SIG-M5 (cell line): Measurements from ENCODE around the gene PACRG.

ENCODE experiments used
- DNase-seq: peaks from one replicate; lab custom pipeline; 2025; lab: John Stamatoyannopoulos, UW

Gene PACRG

DNA sequence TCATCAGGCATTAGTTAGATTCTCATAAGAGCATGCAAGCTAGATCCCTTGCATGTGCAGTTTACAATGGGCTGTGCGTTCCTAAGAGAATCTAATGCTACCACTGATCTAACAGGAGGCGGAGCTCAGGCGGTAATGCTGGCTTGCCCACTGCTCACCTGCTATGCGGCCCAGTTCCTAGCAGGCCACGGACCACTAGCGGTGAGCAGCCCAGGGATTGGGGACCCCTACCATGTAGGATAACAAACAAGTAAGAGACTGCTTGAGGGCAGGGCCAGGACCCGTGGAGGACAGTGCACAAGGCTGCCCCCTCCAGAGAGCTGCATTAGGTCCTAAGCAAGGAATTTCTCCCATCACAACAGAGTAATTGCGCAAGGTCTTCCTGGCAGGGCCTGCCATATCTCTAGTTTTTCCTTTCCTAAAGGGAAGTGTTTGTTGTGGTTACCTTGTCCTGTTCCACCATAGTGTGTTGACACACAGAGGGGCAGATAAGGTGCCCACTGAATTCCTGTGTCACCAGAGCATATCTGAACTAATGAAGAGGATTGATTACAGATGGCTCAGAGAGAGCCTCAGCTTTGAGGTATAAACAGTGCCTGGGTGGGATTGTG lies 58.0 kb downstream of the PACRG start:
- DNase-seq = no peak

DNA sequence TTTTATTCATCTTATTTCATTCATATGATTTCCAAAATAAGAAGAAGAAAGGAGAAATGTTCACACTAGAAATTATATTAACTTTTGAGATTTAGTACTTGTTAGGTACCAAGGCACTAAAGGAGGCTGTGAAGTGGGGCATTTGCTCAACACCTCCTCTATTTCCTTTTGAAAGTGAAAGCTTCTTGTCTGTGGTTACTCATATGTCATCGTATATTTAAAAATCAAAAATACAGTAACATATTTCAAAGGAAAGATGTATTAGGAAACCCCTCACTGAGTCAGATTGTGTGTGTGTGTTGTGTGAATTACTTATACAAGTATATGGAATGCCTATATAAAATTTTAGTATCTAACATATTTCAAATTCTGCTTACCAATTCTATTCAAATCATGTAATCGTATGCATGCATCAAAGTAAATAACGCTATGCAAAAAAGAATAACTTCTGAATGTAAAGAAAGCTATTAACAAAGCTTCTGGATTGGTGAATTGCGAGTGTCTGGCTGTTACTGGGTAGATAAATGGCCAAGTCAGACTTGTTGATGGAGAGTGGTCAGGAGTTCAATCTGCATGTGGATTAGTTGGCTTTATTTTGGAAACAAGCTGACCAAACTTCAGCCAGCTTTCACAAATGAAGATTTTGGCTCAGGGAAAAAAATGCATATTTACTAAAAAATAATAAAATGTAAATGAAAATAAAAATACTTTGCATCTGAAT lies 70.9 kb downstream of the PACRG start:
- DNase-seq = peak; percentile 15

DNA sequence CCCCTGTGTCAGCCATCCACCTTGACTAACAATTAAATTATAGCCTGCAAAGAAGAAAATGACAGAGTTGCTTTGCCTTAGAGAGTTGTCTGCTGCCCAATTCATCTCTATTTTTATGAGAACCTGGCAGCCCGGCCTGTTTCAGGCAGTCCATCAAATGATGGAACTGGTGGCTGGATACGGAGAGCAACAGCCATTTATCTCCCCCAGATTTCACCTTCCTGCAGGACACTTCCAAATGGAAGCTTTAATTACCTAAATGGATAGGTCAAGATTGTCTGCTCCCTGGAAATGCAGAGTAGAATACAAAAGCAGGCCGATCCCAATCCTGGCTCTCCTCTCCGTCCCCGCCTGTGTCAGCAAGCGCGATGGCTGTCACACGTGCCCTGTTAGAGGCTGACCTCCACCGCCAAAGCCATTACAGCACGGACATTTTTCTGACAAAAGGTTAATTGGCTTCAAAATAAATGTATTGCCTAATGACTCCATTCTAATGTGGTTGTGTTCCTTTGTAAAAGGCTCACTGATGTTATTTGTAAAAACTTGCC lies 86.7 kb downstream of the PACRG start:
- DNase-seq = no peak

DNA sequence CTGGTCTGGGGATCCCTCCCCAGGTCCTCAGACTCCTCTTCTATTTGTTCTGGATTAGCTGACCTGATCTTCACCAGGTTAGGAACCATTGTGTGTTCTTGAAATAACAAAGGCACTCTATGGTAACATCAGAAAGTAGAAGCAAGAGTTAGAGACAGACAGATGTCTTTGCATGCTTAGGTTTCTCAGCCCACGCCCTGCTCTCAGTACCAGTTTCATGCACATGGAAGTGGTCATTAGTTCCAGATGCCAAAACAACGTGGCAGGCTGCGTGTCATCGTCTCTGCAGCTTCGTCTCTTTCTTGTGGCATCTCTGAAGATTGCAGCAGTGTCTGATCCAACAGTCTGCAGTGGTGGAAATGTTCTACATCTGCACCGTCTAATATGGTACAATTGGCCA lies 89.4 kb downstream of the PACRG start:
- DNase-seq = no peak

DNA sequence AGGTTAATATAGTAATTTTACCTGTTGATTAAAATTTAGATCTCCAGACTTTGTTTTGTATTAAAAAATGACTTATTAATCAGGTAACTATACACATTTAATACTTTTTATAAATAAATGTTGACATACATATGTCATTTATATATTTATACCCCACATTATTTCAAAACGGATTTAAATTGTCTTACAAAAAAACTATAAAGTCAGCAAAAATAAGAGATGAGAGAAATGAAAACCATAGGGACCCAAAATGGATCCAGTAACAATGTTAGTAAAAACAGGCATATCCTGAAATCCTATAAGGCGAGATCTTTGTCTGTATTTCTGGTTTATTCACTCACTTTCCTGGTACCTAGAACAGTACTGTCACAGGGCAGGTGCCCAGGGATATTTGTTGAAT lies 91.5 kb downstream of the PACRG start:
- DNase-seq = no peak

DNA sequence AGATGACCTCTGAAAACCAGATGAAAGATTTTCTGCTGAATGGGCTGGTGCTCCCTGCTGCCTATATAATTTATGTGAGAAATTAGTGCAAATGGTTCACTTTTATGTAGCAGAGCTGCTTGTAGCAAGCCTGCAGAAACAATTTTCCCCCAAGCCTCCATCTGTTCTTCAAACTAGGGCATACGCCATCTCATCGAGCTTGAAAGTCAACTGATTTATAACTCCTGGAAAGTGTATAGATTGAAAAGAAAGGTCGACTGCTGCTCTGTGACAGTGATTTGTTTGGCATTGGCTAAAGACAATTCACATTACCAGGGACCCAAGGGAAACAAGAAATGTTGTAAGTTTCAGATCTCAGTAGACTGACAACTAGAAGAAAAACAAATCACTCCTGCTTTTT lies 93.3 kb downstream of the PACRG start:
- DNase-seq = no peak

DNA sequence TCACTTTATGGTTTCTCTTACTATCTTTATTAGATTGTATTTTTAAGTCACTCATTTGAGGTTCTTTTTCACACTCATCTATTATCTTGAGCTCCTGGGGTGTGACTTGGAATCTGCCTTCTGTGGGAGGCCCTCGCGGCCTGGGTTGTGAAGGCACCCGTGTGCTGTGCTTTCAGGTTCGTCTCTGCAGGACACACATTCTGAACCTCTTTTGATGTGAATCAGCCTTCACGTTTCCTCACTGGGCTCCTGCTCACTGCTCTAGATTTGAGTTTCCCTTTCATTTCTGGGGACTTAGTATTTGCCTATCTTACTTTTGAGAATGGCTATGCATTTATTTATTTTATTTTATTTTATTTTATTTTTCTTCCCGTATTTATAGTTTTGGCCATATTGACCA lies 97.8 kb downstream of the PACRG start:
- no peak for DNase-seq

DNA sequence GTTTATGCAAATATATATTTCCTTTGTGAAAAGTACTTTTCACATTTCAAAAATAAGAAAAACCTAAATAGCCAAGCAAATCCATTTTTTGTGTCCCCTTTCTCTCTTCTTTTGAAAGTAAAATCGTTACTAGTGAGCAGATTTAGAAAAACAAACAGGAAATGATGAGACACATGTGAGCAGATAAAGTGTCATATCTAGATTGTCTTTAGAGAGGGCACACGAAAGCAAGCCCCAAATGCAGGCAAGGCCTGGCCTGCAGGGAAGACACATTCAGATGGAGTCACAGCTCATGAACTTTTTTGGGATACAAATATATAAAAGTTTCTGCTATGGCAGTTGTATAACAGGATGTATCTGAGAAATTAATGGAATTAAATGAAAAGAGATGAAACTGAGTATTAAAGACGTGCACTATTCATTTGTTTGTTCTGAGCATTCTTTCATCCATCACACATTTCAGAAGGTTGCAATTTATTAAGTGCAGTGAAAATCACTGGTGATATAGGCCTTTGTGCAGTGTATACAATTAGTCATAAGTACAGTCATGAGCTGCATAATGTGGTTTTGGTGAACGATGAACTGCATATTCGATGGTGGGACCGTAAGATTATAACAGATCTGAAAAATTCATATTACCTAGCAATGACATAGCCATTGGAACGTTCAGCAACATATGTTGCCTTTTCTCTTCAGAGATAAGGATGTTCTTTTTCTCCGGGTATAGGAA lies 101.4 kb downstream of the PACRG start:
- DNase-seq = no peak

DNA sequence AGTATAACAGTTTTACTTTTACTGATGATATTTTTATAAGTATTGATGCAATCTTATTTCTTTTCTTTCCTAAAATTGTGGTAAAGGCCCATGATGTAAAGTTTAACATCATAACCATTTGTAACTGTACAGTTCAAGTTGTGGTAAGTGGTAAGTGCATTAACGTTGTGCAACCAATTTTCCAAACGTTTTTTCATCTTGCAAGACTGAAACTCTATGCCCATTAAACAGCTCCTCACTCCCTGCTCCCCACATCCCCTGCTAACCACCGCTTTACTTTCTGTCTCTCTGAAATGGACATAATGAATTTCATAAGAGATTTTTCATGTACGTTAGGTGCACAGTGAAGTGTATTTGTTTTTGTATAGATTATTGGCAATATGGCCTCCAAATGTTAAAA lies 106.0 kb downstream of the PACRG start:
- peak; percentile 51 for DNase-seq

DNA sequence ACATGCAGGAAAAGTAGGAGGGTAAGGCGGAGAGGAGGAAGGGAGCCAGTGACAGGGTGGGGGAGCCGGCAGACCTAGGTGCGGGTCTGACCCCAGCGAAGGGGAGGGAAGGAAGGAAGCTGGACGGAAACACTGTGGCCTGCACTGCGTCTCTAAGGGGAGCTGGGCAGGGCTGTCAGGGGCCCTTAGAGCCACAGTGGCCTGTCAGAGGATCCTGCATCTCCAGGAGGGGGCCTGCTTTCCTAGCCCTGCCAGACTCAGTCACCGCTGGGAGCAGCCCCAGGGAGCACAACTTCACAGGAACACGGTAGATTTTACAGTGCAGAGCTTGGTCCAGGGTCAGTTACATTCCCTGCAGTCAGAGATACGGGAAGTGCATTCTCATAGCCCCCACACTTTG lies 118.2 kb downstream of the PACRG start:
- DNase-seq = no peak

DNA sequence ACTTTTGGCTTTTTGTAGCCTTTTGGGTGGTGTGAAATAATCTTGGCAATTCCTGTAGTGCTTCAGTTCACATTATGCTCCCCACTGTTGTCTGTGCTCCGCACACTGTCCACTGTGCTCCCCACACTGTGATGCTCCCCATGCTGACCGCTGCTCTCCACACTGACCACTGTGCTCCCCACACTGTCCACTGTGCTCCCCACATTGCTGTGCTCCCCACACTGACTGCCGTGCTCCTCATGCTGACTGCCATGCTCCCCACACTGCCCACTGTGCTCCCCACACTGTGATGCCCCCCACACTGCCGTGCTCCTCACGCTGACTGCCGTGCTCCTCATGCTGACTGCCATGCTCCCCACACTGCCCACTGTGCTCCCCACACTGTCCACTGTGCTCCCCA lies 118.9 kb downstream of the PACRG start:
- DNase-seq = no peak

DNA sequence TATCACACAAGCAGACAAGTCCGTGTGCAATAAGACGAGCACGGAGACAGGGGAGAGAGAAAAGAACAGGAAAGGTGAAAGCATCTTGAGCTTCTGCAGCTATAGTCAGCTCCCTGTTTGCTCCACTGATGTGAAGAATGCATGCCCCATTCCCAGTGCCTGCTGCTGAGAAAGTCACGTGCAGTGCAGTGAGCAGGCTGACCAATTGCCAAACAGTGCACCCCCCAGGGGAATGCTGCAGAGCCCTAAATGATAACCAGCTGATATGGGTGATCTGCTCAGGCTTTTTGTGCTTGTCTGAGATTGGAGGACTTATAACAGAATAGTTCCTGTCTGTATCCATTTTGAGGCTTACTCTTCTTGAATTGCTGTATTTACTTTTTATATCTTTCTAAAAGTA lies 121.5 kb downstream of the PACRG start:
- DNase-seq = no peak

DNA sequence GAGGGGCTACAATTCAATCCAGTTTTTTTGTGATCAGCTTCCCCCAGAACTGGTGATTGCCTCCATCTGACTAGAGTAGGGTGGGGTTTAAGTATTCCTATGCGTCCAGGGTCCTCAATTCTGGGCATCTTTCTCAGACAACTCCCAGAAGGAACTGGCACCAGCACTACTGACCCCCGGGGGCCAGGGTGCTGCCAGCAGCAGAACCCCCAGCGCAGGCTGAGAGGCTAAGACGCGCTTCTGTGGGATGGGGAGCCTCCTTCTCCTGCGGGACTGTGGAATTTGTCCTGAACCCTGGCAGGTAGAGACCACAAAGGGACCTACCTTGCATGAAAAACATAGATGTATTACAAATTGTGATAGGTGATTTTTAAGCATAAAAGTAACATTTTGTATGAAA lies 124.4 kb downstream of the PACRG start:
- DNase-seq = no peak

DNA sequence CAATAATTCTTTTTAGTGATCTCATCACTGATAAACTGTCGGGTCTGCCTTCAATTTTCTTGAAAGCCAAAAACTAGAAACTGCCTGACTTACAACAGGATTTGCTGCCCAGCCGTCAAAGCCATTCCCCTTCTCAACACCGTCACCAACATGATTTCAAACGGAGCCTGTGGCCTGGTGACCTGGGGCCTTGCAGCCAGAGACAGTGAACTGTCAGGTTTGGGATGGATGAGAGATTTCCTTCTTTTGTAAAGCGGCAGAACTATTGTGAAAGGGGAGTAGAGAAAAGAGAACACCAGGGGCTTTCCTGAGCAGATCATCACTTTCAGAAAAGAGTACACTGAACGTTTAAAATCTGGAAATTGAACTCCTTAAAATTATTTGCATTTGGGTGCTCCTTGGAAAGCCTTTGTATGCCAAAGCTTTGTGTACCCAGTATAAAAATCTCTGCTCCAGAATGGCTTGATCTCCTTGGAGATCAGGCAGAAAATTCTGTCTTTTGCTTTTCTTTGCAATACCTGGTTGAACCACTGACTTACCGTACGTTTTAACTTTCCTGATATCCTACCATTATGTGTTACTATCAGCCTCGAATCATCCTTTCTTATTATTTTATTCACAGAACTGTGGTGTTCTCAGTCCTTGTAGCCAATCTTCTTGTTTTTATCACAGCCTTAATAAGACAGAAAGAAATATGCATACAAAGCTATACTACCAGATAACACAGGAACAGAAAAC lies 125.2 kb downstream of the PACRG start:
- DNase-seq = no peak

DNA sequence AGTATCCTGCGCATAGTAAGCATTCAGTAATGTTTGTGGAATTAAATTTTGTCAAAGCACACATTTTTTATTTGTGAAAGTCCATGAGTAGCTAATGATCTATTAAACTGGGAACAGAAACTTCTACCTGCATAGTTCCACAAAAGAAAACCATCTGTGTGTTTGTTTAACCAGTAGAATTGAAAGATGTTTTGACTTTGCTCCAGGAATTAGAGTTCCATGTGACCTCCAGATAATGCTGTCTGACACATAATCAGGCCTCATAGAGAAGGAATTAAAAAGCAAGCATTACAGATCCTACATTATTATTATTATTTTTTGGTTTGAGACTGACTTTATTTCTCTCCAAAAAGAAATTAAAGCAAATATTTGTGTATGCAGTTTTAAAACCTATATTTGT lies 126.5 kb downstream of the PACRG start:
- DNase-seq = no peak

DNA sequence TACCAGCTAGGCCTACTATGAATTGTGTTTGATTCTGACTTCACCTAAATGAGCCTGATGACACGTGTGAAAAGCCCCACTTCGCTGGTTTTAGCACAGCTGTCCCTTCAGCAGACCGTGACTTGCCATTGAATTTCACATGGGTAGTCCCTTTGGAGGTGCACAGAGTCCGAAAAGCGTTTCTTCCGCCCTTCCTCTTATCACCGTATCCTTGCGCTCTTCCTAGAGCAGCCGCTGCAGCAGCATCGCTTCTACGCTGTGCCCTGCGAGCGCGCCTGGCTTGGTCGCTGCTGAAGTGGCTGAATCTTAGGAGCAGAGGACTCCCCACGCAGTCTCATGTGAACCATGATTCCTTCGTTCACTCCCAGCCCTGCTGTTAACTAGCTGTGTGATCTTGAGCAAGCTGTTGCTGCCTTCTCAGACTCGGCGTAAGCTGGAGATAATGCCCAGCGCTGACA lies 127.0 kb downstream of the PACRG start:
- DNase-seq = no peak

DNA sequence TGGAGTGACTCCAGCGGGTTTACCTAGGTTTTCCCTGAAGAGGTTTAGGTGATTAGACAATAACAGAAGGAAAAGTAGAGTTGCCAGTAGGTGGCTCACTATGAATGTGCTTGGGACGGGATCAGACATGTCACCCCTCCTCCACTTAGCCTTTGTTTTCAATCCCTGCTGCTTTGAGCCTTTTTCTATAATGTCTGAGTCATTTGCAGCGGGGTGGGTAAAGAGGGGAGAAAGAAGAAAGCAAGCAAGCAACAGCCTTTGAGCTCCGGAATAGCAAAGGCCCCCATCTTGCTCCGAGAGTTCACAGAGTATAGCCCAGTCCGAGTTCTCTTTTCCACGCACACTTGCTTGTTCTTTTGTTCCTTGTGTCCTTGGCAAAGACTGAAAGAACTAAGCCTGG lies 129.1 kb downstream of the PACRG start:
- no peak for DNase-seq

DNA sequence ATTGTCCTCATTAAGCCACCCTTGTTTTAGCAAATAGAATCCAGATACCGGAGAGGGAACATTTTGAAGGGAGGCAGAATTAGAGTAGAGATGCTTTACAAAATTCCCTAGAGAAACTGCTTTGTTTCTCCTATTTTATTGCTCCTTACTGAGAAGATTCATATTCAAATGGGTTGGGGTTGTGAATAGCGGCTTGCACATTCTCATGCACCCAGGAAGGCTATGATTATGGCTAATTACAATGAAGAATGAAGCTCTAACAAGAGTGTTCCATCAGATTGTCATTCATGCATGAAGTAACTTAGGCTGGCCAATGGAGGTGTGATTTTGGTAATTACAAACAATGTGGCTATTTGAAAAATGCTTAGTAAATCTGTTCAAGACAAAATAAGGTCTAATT lies 129.6 kb downstream of the PACRG start:
- DNase-seq = no peak

DNA sequence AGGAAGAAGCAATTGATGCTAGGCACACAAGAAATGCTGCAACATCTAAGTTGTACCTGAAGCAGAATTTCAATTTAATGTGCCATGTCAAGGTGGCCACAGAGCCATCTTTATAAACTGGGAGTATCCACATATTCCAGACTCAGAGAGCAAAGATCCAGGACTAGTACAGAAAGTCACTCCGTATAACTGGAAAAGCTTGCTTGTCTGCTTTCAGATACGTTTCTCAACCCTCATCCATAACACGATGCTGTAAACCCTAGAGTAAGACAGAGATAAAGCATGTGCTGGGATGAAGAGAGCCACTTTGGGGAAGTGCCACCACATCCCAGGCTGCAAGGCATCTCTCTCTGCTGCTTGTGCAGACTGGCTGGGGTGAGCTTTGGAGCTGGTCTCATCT lies 134.7 kb downstream of the PACRG start:
- DNase-seq = no peak

DNA sequence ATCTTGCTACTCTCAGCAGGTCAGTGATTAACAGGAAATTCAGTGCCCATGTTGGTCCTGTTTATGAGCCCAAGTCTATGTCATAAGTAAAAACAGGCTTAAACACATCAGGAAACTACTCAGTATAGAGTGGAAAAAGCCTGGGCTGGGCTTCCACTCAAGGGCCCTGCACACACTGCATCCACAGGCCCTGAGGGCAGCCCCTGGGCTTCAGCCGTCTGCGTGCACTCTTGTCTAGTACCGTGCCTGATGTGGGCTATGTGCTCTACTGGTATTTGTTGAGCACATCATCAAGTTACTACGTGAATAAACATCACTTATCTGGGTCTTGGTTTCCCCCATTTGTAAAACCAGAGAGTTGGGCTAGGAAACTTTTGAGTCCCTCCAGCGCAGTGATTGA lies 135.2 kb downstream of the PACRG start:
- no peak for DNase-seq

DNA sequence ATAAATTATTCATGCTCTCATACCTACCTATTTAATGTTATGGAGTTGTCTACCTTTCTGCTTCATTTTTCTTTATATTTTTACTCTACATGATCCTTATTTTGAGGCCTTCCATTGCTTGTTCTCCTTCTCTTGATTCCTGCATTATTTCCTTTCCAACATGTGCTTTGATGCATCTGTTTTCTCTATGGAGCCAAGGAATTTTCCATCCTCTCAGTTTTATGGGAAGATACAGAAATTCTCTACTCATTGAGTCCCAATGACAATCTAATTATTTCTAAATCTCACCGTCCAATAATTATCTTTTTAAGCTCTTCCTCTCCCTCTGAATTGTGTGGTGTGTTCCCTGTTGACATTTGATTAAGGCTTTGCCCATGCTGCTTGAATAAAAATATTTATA lies 136.0 kb downstream of the PACRG start:
- DNase-seq = no peak

DNA sequence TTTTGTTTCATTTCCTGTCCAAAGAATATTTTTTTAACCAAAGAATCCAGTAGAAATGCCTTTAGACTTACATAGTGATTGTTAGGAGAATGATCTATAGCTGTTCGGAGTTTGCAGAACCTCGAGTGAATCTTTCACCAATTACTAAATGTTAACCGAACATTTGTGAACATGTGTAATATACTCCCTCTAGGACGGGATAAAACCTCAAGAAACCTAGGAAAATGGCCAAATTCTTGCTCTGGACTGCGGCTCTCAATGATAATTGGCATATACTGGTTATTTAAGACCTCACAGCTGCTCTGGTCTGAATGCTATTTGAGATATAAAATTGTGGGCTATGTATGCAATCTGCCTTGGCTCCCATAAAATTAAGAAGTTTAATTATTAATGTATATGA lies 137.1 kb downstream of the PACRG start:
- no peak for DNase-seq
